SK-N-MC (cell line): ENCODE results near the gene RUNX2.
"Not testable (repeated sequence)": the region's sequence is repeated elsewhere in the genome, so short reads cannot be mapped to it uniquely, and the experiment has no call there.

ENCODE experiments used
- DNase-seq: peaks from one replicate; pipeline ENCODE4 v3.0.0-alpha.2; 2011; ENCODE audit warnings: low read depth, low spot score
- H3K27ac ChIP-seq: fragments of 200-600 bp; sonication (generic); 2 replicates; pipeline ENCODE4 v1.5.1; 2016; ENCODE audit warnings: mixed run types
- H3K36me3 ChIP-seq: fragments of 200-600 bp; sonication (generic); 2 replicates; pipeline ENCODE4 v1.6.1; 2017; ENCODE audit warnings: antibody characterized with exemption, low read length, mixed read lengths; ENCODE audit not compliant: insufficient read depth
- H3K4me3 ChIP-seq: fragments of 200-600 bp; sonication (generic); 2 replicates; pipeline ENCODE4 v1.5.1; 2016
- H3K9ac ChIP-seq: fragments of 200-600 bp; sonication (generic); 2 replicates; pipeline ENCODE4 v1.8.0; 2017; ENCODE audit warnings: mixed run types, mixed read lengths; ENCODE audit not compliant: insufficient read length
- H3K9me3 ChIP-seq: fragments of 200-600 bp; sonication (generic); 2 replicates; pipeline ENCODE4 v1.6.1; 2017; ENCODE audit warnings: low read depth, mild to moderate bottlenecking, antibody characterized with exemption, low read length, moderate library complexity, mixed read lengths
- EZH2 ChIP-seq: fragments of 200-600 bp; sonication (generic); IDR thresholded peaks from one replicate; pipeline ENCODE4 v1.6.1; 2017; ENCODE audit warnings: antibody characterized with exemption
- FOXP2 ChIP-seq: optimal IDR thresholded peaks from 2 replicates; pipeline ENCODE3; 2011; ENCODE audit warnings: mild to moderate bottlenecking, moderate library complexity; ENCODE audit not compliant: insufficient read depth; ENCODE audit errors: extremely low read length, control extremely low read depth
- POLR2AphosphoS5 ChIP-seq: IDR thresholded peaks from 2 replicates; pipeline ENCODE4 v1.6.1; 2012; ENCODE audit warnings: mild to moderate bottlenecking, low read depth, low read length, borderline replicate concordance

The RUNX2 gene

GRCh38 chr6:45460166-45460565 is 132.0 kb downstream of the RUNX2 start:
- no peak overlapping the region for H3K4me3 ChIP-seq
- no peaks in the 10 kb centered on the region for H3K36me3 ChIP-seq
- no peak overlapping the region for H3K9ac ChIP-seq
- no peaks in the 10 kb centered on the region for H3K9me3 ChIP-seq
- H3K27ac ChIP-seq = no peak overlapping the region
- TF ChIP-seq POLR2AphosphoS5 = no peak
- TF ChIP-seq EZH2 = no peak
- TF ChIP-seq FOXP2 = no peak
- no peak for DNase-seq

DNA sequence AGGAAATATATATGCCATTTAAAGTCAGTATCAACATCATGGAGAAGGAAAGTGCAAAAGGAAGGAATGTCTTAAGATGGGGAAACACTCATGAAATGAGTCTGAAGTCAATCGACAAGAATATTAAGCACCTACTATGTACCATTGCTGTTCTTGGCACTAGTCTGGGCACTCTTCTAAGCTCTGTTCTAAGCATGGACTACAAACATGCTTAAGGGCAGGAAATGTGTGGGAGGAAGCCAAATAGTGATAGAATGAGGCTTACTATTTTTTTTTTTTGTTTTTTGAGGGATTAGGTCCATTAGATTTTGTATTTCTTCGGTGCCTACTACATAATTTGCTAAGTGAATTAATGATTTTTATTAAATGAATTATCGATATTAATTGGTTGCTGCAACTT is 133.4 kb downstream of the RUNX2 start:
- H3K9me3 ChIP-seq = no peaks in the 10 kb centered on the region
- no peak for TF ChIP-seq EZH2
- no peak for TF ChIP-seq POLR2AphosphoS5
- no peak for TF ChIP-seq FOXP2
- no peak overlapping the region for H3K9ac ChIP-seq
- DNase-seq = no peak
- H3K27ac ChIP-seq = no peak overlapping the region
- H3K4me3 ChIP-seq = no peak overlapping the region
- no peaks in the 10 kb centered on the region for H3K36me3 ChIP-seq

- no peaks in the 10 kb centered on the region for H3K36me3 ChIP-seq
- no peak overlapping the region for H3K4me3 ChIP-seq
- no peaks in the 10 kb centered on the region for H3K9me3 ChIP-seq
- no peak overlapping the region for H3K9ac ChIP-seq
- TF ChIP-seq FOXP2 (no peak), POLR2AphosphoS5 (no peak), EZH2 (no peak)
- no peak for DNase-seq
- H3K27ac ChIP-seq = no peak overlapping the region
Measured at GRCh38 chr6:45462190-45463134, 134.3 kb downstream of the RUNX2 start.

GRCh38 chr6:45464685-45465084 is 136.6 kb downstream of the RUNX2 start:
- TF ChIP-seq EZH2 = no peak
- TF ChIP-seq POLR2AphosphoS5 = no peak
- no peak for TF ChIP-seq FOXP2
- Histone ChIP-seq H3K9me3 (no peaks in the 10 kb centered on the region), H3K27ac (no peak overlapping the region), H3K36me3 (no peaks in the 10 kb centered on the region), H3K9ac (no peak overlapping the region), H3K4me3 (no peak overlapping the region)
- no peak for DNase-seq

- H3K4me3 ChIP-seq = no peak overlapping the region
- no peak overlapping the region for H3K9ac ChIP-seq
- TF ChIP-seq FOXP2 (no peak), EZH2 (no peak), POLR2AphosphoS5 (no peak)
- DNase-seq = no peak
- H3K36me3 ChIP-seq = no peaks in the 10 kb centered on the region
- H3K27ac ChIP-seq = no peak overlapping the region
- no peaks in the 10 kb centered on the region for H3K9me3 ChIP-seq
Measured at GRCh38 chr6:45466686-45467085, 138.6 kb downstream of the RUNX2 start.

DNA sequence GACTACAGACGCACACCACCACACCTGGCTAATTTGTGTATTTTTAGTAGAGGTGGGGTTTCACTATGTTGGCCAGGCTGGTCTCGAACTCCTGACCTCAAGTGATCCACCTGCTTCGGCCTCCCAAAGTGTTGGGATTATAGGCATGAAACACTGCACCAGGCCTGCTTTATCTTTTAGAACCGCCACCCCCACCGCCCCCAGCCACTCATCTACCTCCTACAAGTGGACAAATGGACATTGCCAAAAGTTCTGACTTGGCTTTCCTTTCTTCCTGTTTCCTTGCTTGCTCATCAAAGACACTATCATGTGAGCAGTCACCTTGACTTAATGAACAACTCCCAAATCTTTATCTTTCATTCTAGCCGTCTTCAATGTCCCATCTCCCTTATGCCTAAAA is 139.3 kb downstream of the RUNX2 start:
- not testable (repeated sequence) for H3K4me3 ChIP-seq, DNase-seq, H3K27ac ChIP-seq, H3K9ac ChIP-seq, H3K9me3 ChIP-seq, H3K36me3 ChIP-seq

DNA sequence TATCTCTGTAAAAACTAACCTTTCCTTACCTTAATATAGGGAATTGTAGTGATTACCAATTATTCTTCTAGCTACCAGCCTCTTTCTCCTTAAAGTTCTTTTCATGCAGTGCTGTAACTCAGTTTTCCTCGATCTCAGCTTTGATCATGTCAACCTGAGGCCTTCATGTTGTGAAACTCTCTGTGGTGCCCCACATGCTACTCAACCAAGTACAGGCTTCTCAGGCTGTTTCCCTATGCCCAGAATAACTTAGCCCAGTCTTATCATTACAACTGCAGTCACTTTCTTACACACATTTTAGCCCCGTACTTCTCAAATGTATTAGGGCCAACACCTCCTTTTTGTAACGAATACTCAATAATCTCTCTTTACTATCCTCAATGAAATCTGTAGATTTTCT is 139.7 kb downstream of the RUNX2 start:
- TF ChIP-seq EZH2 (no peak), POLR2AphosphoS5 (no peak), FOXP2 (no peak)
- Histone ChIP-seq H3K9me3 (no peaks in the 10 kb centered on the region), H3K4me3 (no peak overlapping the region), H3K27ac (no peak overlapping the region), H3K9ac (no peak overlapping the region), H3K36me3 (no peaks in the 10 kb centered on the region)
- no peak for DNase-seq

DNA sequence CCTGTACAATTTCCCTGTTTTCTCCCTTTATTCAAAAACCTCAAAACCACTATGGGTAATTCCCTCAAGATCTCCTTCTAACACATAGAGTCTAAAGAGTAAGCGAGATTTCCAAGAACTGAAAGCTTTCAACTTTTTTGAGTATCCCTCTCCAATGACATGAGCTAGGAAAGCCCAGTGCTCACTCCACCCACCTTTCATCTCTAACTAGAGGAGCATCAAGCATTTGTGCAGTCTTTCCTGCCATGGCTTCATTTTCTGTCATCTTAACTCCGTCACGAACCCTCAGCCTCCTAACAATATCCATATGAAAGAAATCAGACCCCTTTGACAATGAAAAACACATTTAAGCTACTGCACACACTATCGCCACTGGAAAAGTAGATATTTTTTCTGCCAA is 141.5 kb downstream of the RUNX2 start:
- H3K9me3 ChIP-seq = no peaks in the 10 kb centered on the region
- H3K27ac ChIP-seq = no peak overlapping the region
- TF ChIP-seq FOXP2 (no peak), POLR2AphosphoS5 (no peak), EZH2 (no peak)
- no peak for DNase-seq
- no peak overlapping the region for H3K4me3 ChIP-seq
- H3K9ac ChIP-seq = no peak overlapping the region
- no peaks in the 10 kb centered on the region for H3K36me3 ChIP-seq

DNA sequence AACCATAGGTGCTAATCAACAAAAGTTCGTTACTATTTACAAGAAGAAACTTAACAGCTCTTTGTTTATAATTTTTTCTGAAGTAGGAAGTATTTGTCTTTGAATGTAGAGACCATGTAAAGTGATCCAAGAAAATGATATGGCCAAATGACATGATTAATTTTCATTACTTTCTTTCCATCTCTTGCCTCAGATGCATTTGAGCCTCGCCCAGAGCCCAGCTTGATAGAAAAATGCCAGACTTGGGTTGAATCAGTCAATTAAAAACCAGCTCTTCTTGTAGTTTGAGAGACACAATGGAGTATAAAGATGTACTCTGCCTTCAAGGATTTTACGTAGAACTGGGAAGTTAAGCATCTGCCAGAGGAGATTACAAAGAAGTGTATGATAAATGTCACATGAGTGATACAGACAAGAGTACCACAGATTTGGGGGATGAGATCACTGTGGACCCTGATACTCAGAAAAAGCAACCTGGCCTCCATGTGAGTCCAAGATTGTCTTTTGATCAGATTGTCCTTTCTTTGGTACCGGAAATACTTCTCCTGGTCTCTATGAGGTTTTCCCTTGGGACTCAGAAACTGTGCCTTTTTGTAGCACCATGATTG is 142.1 kb downstream of the RUNX2 start:
- Histone ChIP-seq H3K9ac (no peak overlapping the region), H3K27ac (no peak overlapping the region), H3K36me3 (no peaks in the 10 kb centered on the region), H3K4me3 (no peak overlapping the region), H3K9me3 (no peaks in the 10 kb centered on the region)
- TF ChIP-seq POLR2AphosphoS5 (no peak), FOXP2 (no peak), EZH2 (no peak)
- DNase-seq = no peak
